Omental fat pad (tissue), 4 donors: ENCODE measurements around the gene ST8SIA6. TPM values are rescaled to one million over a fixed set of nuclear protein-coding genes. Genes with fewer than 3 reads are reported as not detected.
"Not testable (repeated sequence)": the region's sequence is repeated elsewhere in the genome, so short reads cannot be mapped to it uniquely, and the experiment has no call there.

Experiments used
- ATAC-seq: fragments of 150-250 bp; one replicate; pipeline ENCODE4 v1.9.1; 2016; ENCODE audit warnings: mild to moderate bottlenecking, moderate library complexity; ENCODE audit not compliant: low FRiP score
- DNase-seq: peaks from one replicate; pipeline ENCODE4 v3.0.0-alpha.2; 2019; ENCODE audit warnings: low spot score
- total RNA-seq, 4 donors: library from RNA; depleted of rRNA; stranded (reverse); fragments of >200 nt; gene quantifications; one replicate each; pipeline ENCODE4 v1.1.0, GENCODE V29; 2016
- TF ChIP-seq, protein P1 (sequence below), 3 donors: fragments of 450-650 bp; IDR thresholded peaks; one replicate each; pipeline ENCODE4 v1.5.1; 2016 to 2017; ENCODE audit warnings: antibody characterized with exemption in 3 of 3, mild to moderate bottlenecking in 3 of 3, moderate library complexity in 2 of 3

Gene ST8SIA6
- total RNA-seq, 4 donors from 2014 or later = 0.19 to 7.6 (median 0.40) TPM

GRCh38 chr10:17450024-17450423, 4.4 kb downstream of the ST8SIA6 start:
- DNase-seq (no peak), ATAC-seq (no peak)
- TF ChIP-seq, protein P1, sequence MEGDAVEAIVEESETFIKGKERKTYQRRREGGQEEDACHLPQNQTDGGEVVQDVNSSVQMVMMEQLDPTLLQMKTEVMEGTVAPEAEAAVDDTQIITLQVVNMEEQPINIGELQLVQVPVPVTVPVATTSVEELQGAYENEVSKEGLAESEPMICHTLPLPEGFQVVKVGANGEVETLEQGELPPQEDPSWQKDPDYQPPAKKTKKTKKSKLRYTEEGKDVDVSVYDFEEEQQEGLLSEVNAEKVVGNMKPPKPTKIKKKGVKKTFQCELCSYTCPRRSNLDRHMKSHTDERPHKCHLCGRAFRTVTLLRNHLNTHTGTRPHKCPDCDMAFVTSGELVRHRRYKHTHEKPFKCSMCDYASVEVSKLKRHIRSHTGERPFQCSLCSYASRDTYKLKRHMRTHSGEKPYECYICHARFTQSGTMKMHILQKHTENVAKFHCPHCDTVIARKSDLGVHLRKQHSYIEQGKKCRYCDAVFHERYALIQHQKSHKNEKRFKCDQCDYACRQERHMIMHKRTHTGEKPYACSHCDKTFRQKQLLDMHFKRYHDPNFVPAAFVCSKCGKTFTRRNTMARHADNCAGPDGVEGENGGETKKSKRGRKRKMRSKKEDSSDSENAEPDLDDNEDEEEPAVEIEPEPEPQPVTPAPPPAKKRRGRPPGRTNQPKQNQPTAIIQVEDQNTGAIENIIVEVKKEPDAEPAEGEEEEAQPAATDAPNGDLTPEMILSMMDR (IDR thresholded peaks at IDR 0.05) = no peak

GRCh38 chr10:17445400-17445998, 8.9 kb downstream of the ST8SIA6 start:
- TF ChIP-seq, protein P1 (IDR thresholded peaks at IDR 0.05) = no peak
- ATAC-seq (no peak), DNase-seq (no peak)

GRCh38 chr10:17444388-17444714, 10.0 kb downstream of the ST8SIA6 start:
- ATAC-seq = no peak
- TF ChIP-seq, protein P1 (IDR thresholded peaks at IDR 0.05) = no peak
- DNase-seq = no peak

GRCh38 chr10:17443707-17444387, 10.5 kb downstream of the ST8SIA6 start:
- ATAC-seq (no peak), DNase-seq (no peak)
- TF ChIP-seq, protein P1 (IDR thresholded peaks at IDR 0.05) = no peak

DNA sequence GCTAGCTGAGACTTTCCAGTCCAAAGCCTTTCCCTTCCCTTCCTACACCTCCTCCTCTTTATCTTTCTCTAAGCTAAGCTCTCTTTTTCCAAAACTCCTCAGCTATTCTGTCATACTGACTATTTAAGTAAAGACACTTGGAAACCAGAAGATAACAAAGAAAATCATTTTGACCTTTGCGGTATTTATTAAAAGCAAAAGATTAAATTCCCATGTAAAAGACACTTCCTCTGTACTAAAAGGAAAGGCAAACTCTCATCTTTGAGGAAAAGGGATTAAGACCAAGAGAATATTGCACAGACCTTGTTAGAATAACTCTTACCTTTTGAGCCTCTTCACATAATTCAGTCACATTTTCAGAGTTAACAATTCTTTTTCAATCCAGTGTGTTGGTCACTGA, 15.8 kb downstream of the ST8SIA6 start:
- TF ChIP-seq, protein P1 (IDR thresholded peaks at IDR 0.05) = no peak
- no peak for DNase-seq
- ATAC-seq = no peak

DNA sequence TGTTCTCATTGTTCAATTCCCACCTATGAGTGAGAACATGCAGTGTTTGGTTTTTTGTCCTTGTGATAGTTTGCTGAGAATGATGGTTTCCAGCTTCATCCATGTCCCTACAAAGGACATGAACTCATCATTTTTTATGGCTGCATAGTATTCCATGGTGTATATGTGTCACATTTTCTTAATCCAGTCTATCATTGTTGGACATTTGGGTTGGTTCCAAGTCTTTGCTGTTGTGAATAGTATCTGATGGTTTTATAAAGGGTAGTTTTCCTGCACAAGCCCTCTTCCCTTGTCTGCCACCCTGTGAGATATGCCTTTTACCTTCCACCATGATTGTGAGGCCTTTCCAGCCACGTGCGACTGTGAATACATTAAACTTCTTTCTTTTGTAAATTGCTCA, 17.8 kb downstream of the ST8SIA6 start:
- DNase-seq, ATAC-seq: not testable (repeated sequence)

- DNase-seq (no peak), ATAC-seq (no peak)
- TF ChIP-seq, protein P1 (IDR thresholded peaks at IDR 0.05) = no peak
These were observed 18.4 kb downstream of the ST8SIA6 start for GRCh38 chr10:17435953-17436352.
